Small intestine (tissue), 16 donors: ENCODE data around the gene FGF2. TPM values are rescaled to one million over a fixed set of nuclear protein-coding genes. Genes with fewer than 3 reads are reported as not detected.
A peak's percentile ranks its signal among the peaks of the same experiment; 100 is the strongest.

ENCODE experiments used
- DNase-seq, 2 donors: peaks; one replicate each; pipeline versions ENCODE4 v3.0.0 to v3.0.0-alpha.2; 2013
- FAIRE-seq: peaks from 2 replicates; lab custom pipeline; 2012; peaks lifted over from hg19 to GRCh38; lab: Jason Lieb, UNC
- H3K27ac ChIP-seq, 3 donors: one replicate each; pipeline ENCODE4 v1.5.1; 2013; ENCODE audit warnings: low read length in 2 of 3, mild to moderate bottlenecking in 2 of 3, control low read depth in 1 of 3, inconsistent platforms in 1 of 3, low read depth in 1 of 3, moderate library complexity in 1 of 3
- H3K27me3 ChIP-seq, 3 donors: one replicate each; pipeline ENCODE4 v1.6.1; 2013; ENCODE audit warnings: low read length in 3 of 3, inconsistent platforms in 1 of 3; ENCODE audit not compliant: control insufficient read depth in 3 of 3, insufficient read depth in 3 of 3
- H3K36me3 ChIP-seq, 3 donors: one replicate each; pipeline ENCODE4 v1.6.1; 2013; ENCODE audit warnings: low read length in 3 of 3, inconsistent platforms in 1 of 3, low read depth in 1 of 3, mild to moderate bottlenecking in 1 of 3, moderate library complexity in 1 of 3; ENCODE audit not compliant: control insufficient read depth in 3 of 3, insufficient read depth in 2 of 3
- H3K4me1 ChIP-seq, 3 donors: one replicate each; pipeline ENCODE4 v1.6.1; 2013; ENCODE audit warnings: low read length in 2 of 3, inconsistent platforms in 1 of 3, low read depth in 1 of 3, mild to moderate bottlenecking in 1 of 3, moderate library complexity in 1 of 3; ENCODE audit not compliant: control insufficient read depth in 3 of 3, insufficient read depth in 2 of 3
- H3K4me3 ChIP-seq, 3 donors: one replicate each; pipeline ENCODE4 v1.5.1; 2013; ENCODE audit warnings: low read length in 3 of 3, control low read depth in 1 of 3, inconsistent platforms in 1 of 3, low read depth in 1 of 3, mild to moderate bottlenecking in 1 of 3, moderate library complexity in 1 of 3
- H3K9me3 ChIP-seq, 2 donors: one replicate each; pipeline ENCODE4 v1.6.1; 2013; ENCODE audit warnings: low read depth in 1 of 2, low read length in 1 of 2; ENCODE audit not compliant: control insufficient read depth in 2 of 2, insufficient read depth in 1 of 2
- WGBS, 3 donors: extraction: QIAGEN DNeasy Blood & Tissue Kit; methylation state at CpG; one replicate each; pipeline ENCODE4 v1.1.7; 2013; 5-methylcytosine and 5-hydroxymethylcytosine counted together
- long read RNA-seq, 10 donors: transcript quantifications; one replicate each; lab custom pipeline, GENCODE V29; 2026
- polyA plus RNA-seq, 4 donors: library from polyadenylated mRNA; stranded (reverse) in 3 of 4; unstranded in 1 of 4; fragments of 200-250 nt in 3 of 4; fragments of 120-200 nt in 1 of 4; gene quantifications; one replicate each; pipeline versions ENCODE4 v1.2.1 to v1.2.3, GENCODE V29; 2013
- donor health status: healthy with polysubstance abuse.
- donor health status: control.
- donor health status: control.
- donor health status: Bipolar disorder and iron deficiency.
- donor health status: healthy.

Gene FGF2
- 1 to 10 TPM in 2 of 4 donors, under 1 TPM in 2; 0.22 to 2.6 (median 1.0) TPM for polyA plus RNA-seq
- long read RNA-seq, donor 1, full-length matches to known transcripts, result 1 of 1 reads
- long read RNA-seq, donor 1, partial matches to known transcripts, result 0 of 1 reads
- long read RNA-seq, donor 1, other reads (novel, unspliced or antisense), result 0 of 1 reads
- long read RNA-seq, donor 2, result 0 reads
- long read RNA-seq, donor 3, full-length matches to known transcripts, result 1 of 1 reads
- long read RNA-seq, donor 3, partial matches to known transcripts, result 0 of 1 reads
- long read RNA-seq, donor 3, other reads (novel, unspliced or antisense), result 0 of 1 reads
- long read RNA-seq, donor 4, result 0 reads
- long read RNA-seq, donor 5, result 0 reads
- long read RNA-seq, donor 6, result 0 reads
- long read RNA-seq, donor 7, full-length matches to known transcripts, result 10 of 68 reads
- long read RNA-seq, donor 7, partial matches to known transcripts, result 32 of 68 reads
- long read RNA-seq, donor 7, other reads (novel, unspliced or antisense), result 26 of 68 reads
- long read RNA-seq, donor 8, full-length matches to known transcripts, result 1 of 1 reads
- long read RNA-seq, donor 8, partial matches to known transcripts, result 0 of 1 reads
- long read RNA-seq, donor 8, other reads (novel, unspliced or antisense), result 0 of 1 reads
- long read RNA-seq, donor 9, result 0 reads
- long read RNA-seq, donor 10, full-length matches to known transcripts, result 2 of 2 reads
- long read RNA-seq, donor 10, partial matches to known transcripts, result 0 of 2 reads
- long read RNA-seq, donor 10, other reads (novel, unspliced or antisense), result 0 of 2 reads

- H3K27me3 ChIP-seq, result peaks cover 7 to 59% (median 8%) of the 10 kb centered on the region in 3 donors
- DNase-seq (peak in 1 of 2 donors; percentile 42), FAIRE-seq (no peak)
- peak within 1 kb of the TSS; percentile 46 to 70 (median 66) for H3K4me3 ChIP-seq
- 1 to 3% (median 3%) methylated on average over 42 to 97 of the region's 97 CpGs for WGBS, 3 donors
- H3K9me3 ChIP-seq, result no peaks in the 10 kb centered on the region
- H3K27ac ChIP-seq, result peak within 1 kb of the TSS; percentile 44 to 80 (median 59)
- peaks cover 0 to 5% (median 2%) of the 10 kb centered on the region in 3 donors for H3K4me1 ChIP-seq
- no peaks in the 10 kb centered on the region for H3K36me3 ChIP-seq
Measured at GRCh38 chr4:122826553-122827257, at the start of gene FGF2. Gene FGF2 (plus strand): TSS chr4:122826831. CDS start chr4:122827175, 344 bp downstream.

GRCh38 chr4:122776916-122777315 lies 49.7 kb upstream of the FGF2 start:
- DNase-seq, result peak; percentile 61 to 73
- FAIRE-seq, result no peak
- WGBS, 3 donors, result 21 to 55% (median 40%) methylated on average over 4 of the region's 4 CpGs
- H3K4me1 ChIP-seq, result no peaks in the 10 kb centered on the region
- no peaks in the 10 kb centered on the region for H3K27me3 ChIP-seq
- H3K9me3 ChIP-seq, result no peaks in the 10 kb centered on the region
- H3K4me3 ChIP-seq, result no peak overlapping the region
- H3K27ac ChIP-seq, result no peak overlapping the region
- H3K36me3 ChIP-seq, result no peaks in the 10 kb centered on the region

- WGBS, 3 donors, result 94 to 97% (median 95%) methylated on average over 7 of the region's 7 CpGs
- no peak overlapping the region for H3K27ac ChIP-seq
- H3K4me3 ChIP-seq, result no peak overlapping the region
- no peaks in the 10 kb centered on the region for H3K9me3 ChIP-seq
- no peaks in the 10 kb centered on the region for H3K4me1 ChIP-seq
- FAIRE-seq (no peak), DNase-seq (no peak)
- H3K36me3 ChIP-seq, result no peaks in the 10 kb centered on the region
- H3K27me3 ChIP-seq, result no peaks in the 10 kb centered on the region
Measured at GRCh38 chr4:122777846-122778673, 48.6 kb upstream of the FGF2 start.

- no peak for DNase-seq
Measured at GRCh38 chr4:122781486-122781885, 45.1 kb upstream of the FGF2 start.

GRCh38 chr4:122783301-122784215 lies 43.1 kb upstream of the FGF2 start:
- H3K27me3 ChIP-seq, result no peaks in the 10 kb centered on the region
- H3K36me3 ChIP-seq, result no peaks in the 10 kb centered on the region
- no peaks in the 10 kb centered on the region for H3K4me1 ChIP-seq
- no peaks in the 10 kb centered on the region for H3K9me3 ChIP-seq
- WGBS, 3 donors, result 54 to 71% (median 68%) methylated on average over 6 of the region's 6 CpGs
- no peak for FAIRE-seq
- no peak overlapping the region for H3K4me3 ChIP-seq
- H3K27ac ChIP-seq, result peak overlapping the region in 1 of 3 donors; percentile 11
- DNase-seq, result no peak

More at GRCh38 chr4:122781486-122781885, 45.1 kb upstream of the FGF2 start:
- H3K27ac ChIP-seq, result no peak overlapping the region
- no peaks in the 10 kb centered on the region for H3K27me3 ChIP-seq
- no peak for FAIRE-seq
- no peak overlapping the region for H3K4me3 ChIP-seq
- H3K9me3 ChIP-seq, result no peaks in the 10 kb centered on the region
- H3K4me1 ChIP-seq, result no peaks in the 10 kb centered on the region
- 70 to 93% (median 86%) methylated on average over 2 of the region's 2 CpGs for WGBS, 3 donors
- no peaks in the 10 kb centered on the region for H3K36me3 ChIP-seq

GRCh38 chr4:122784261-122784660 lies 42.4 kb upstream of the FGF2 start:
- Histone ChIP-seq H3K4me1 (no peaks in the 10 kb centered on the region), H3K27ac (no peak overlapping the region), H3K27me3 (no peaks in the 10 kb centered on the region), H3K4me3 (no peak overlapping the region), H3K9me3 (no peaks in the 10 kb centered on the region), H3K36me3 (no peaks in the 10 kb centered on the region)
- 20 to 45% (median 31%) methylated on average over 1 of the region's 1 CpG for WGBS, 3 donors
- no peak for FAIRE-seq
- DNase-seq, result no peak

GRCh38 chr4:122785099-122785498 lies 41.5 kb upstream of the FGF2 start:
- no peak overlapping the region for H3K4me3 ChIP-seq

More at GRCh38 chr4:122785099-122785498, 41.5 kb upstream of the FGF2 start:
- Histone ChIP-seq H3K27me3 (no peaks in the 10 kb centered on the region), H3K36me3 (no peaks in the 10 kb centered on the region), H3K4me1 (no peaks in the 10 kb centered on the region), H3K27ac (no peak overlapping the region), H3K9me3 (no peaks in the 10 kb centered on the region)
- FAIRE-seq (no peak), DNase-seq (no peak)
- 91 to 93% (median 92%) methylated on average over 2 of the region's 2 CpGs for WGBS, 3 donors
